ENCODE results near the gene ITGB5.

Gene ITGB5

GRCh38 chr3:124860599-124860998, 26.6 kb downstream of the ITGB5 start:
- DNase-seq = no peak

GRCh38 chr3:124859025-124859424, 28.1 kb downstream of the ITGB5 start:
- DNase-seq = no peak

- DNase-seq = no peak
Measured at GRCh38 chr3:124858275-124858674, 28.9 kb downstream of the ITGB5 start.

GRCh38 chr3:124856677-124857076, 30.5 kb downstream of the ITGB5 start:
- DNase-seq = no peak

- no peak for DNase-seq
Measured at GRCh38 chr3:124854009-124854408, 33.2 kb downstream of the ITGB5 start.

GRCh38 chr3:124853446-124853845, 33.7 kb downstream of the ITGB5 start:
- no peak for DNase-seq

GRCh38 chr3:124851905-124852304, 35.3 kb downstream of the ITGB5 start:
- DNase-seq = no peak

- no peak for DNase-seq
Measured at GRCh38 chr3:124851136-124851535, 36.0 kb downstream of the ITGB5 start.

GRCh38 chr3:124850633-124851032, 36.5 kb downstream of the ITGB5 start:
- DNase-seq = no peak

- DNase-seq = no peak
Measured at GRCh38 chr3:124850212-124850611, 37.0 kb downstream of the ITGB5 start.

- DNase-seq = no peak
Measured at GRCh38 chr3:124848300-124848699, 38.9 kb downstream of the ITGB5 start.

- no peak for DNase-seq
Measured at GRCh38 chr3:124847863-124848262, 39.3 kb downstream of the ITGB5 start.

- DNase-seq = no peak
Measured at GRCh38 chr3:124847051-124847450, 40.1 kb downstream of the ITGB5 start.

- DNase-seq = no peak
Measured at GRCh38 chr3:124846189-124846588, 41.0 kb downstream of the ITGB5 start.

GRCh38 chr3:124845406-124845805, 41.8 kb downstream of the ITGB5 start:
- no peak for DNase-seq

- no peak for DNase-seq
Measured at GRCh38 chr3:124843506-124844177, 43.5 kb downstream of the ITGB5 start.

- no peak for DNase-seq
Measured at GRCh38 chr3:124843047-124843446, 44.1 kb downstream of the ITGB5 start.

- no peak for DNase-seq
Measured at GRCh38 chr3:124841517-124841916, 45.6 kb downstream of the ITGB5 start.

- no peak for DNase-seq
Measured at GRCh38 chr3:124840331-124840730, 46.8 kb downstream of the ITGB5 start.

- DNase-seq = no peak
Measured at GRCh38 chr3:124839896-124840295, 47.3 kb downstream of the ITGB5 start.

GRCh38 chr3:124838963-124839362, 48.2 kb downstream of the ITGB5 start:
- DNase-seq = no peak

GRCh38 chr3:124837730-124838186, 49.4 kb downstream of the ITGB5 start:
- DNase-seq = no peak

- DNase-seq = no peak
Measured at GRCh38 chr3:124837065-124837464, 50.1 kb downstream of the ITGB5 start.

GRCh38 chr3:124836448-124836847, 50.7 kb downstream of the ITGB5 start:
- no peak for DNase-seq

All from activated T-cell treated with anti-CD3 and anti-CD28 coated beads, Interleukin-2, amount 50 U/mL, for 1 hour (primary cell).